LNCAP (cell line): Measurements from ENCODE around the gene ARHGEF38.

Source experiments
- TF ChIP-seq, protein P1 (sequence below): fragments of 450-650 bp; IDR thresholded peaks from 2 replicates; pipeline ENCODE4 v1.5.1; 2017; ENCODE audit warnings: mild to moderate bottlenecking

Gene ARHGEF38

GRCh38 chr4:105546086-105546485, 6.3 kb upstream of the ARHGEF38 start:
- TF ChIP-seq, protein P1, sequence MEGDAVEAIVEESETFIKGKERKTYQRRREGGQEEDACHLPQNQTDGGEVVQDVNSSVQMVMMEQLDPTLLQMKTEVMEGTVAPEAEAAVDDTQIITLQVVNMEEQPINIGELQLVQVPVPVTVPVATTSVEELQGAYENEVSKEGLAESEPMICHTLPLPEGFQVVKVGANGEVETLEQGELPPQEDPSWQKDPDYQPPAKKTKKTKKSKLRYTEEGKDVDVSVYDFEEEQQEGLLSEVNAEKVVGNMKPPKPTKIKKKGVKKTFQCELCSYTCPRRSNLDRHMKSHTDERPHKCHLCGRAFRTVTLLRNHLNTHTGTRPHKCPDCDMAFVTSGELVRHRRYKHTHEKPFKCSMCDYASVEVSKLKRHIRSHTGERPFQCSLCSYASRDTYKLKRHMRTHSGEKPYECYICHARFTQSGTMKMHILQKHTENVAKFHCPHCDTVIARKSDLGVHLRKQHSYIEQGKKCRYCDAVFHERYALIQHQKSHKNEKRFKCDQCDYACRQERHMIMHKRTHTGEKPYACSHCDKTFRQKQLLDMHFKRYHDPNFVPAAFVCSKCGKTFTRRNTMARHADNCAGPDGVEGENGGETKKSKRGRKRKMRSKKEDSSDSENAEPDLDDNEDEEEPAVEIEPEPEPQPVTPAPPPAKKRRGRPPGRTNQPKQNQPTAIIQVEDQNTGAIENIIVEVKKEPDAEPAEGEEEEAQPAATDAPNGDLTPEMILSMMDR, result no peak

DNA sequence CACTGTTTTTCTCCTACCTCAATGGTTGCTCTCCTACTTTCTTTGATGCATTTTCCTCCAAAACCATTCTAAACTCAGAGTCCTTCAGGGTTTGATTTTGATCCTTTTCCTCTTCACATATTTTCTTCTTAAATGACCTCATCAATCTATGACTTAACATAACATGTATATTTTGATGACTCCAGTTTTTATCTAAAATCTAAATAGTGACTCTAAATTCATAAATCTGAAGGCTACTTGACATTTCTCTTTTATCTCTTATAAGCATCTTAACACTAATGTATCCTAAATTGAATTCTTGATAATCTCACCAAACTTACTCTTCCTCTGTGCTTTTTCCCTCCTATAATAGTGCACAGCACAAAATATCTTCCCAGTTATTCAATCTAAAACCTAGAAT, 4.7 kb upstream of the ARHGEF38 start:
- TF ChIP-seq, protein P1, result no peak

DNA sequence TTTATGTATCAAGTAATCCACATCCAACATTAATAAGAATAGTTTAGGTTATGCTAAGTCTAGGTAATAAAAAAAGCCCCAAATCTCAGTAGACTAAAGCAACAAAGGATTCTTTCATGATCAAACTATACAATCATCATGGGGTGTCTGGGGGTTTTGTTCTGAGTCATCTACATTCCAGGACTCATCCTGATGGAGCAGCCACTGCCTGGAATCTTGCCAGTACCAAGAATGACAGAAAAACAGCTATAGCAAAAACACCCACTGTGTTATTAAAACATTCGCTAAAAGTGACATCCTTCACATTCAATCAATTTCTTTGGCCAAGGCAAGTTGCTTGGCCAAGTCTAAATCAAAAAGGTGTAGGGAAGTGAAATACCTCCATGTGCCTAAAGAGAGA, 3.9 kb upstream of the ARHGEF38 start:
- TF ChIP-seq, protein P1, result no peak

DNA sequence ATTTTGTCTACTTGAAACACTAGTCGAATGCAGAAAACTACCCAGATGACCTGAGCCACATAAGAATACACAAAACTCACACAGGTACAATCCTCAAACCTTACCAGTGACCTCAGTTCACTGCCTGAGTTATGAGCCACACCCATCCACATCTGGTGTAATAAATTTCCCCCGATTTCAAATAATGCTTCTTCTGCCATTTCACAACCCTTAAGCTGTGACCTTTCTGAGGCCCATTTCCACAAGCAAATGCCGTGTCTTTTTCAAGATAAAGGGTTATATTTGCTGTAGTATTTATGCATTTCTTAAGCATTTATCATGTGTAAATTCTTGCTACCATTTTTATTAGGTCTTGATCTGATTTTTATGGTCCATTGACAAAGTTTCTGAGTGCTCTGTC, 1.8 kb upstream of the ARHGEF38 start:
- TF ChIP-seq, protein P1, result no peak

DNA sequence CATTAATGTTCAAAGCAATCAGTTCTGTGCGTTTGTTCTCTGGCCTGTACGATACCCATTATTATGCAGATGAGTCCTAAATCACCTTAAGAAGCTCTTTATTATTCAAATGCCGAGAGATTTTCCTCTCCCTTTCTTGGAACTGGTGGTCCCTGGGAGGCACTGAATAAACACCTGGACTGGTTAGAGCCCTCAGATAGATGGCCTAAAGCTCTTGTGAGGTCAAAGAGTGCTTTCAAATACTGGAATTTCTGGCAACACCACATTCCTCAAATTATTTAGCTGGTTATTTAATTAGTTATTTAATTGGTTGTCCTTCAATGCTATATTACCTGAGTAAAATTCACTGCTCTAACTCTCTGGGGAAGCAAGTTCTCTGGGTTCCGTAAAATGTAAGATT, 3.0 kb downstream of the ARHGEF38 start:
- TF ChIP-seq, protein P1, result no peak

DNA sequence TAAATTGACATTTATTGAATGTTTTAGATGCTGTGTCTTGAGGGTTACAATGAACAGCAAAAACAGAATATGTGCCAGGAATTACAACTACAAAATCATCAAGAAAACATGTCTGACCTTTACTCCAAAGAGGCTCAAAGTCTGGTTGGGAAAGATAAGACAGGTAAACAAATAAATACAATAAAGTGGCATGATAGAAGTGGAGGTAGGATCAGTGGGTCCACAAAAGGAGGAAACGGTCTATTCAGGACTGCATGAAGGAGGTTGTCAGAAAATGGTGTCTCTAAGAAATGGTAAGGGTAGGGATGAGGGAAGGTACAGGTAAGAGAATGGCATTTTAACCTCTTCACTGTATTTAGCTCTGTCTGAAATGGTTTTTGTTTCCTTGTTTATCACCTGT, 3.8 kb downstream of the ARHGEF38 start:
- TF ChIP-seq, protein P1, result no peak

GRCh38 chr4:105558277-105558676, 5.9 kb downstream of the ARHGEF38 start:
- TF ChIP-seq, protein P1, result no peak

DNA sequence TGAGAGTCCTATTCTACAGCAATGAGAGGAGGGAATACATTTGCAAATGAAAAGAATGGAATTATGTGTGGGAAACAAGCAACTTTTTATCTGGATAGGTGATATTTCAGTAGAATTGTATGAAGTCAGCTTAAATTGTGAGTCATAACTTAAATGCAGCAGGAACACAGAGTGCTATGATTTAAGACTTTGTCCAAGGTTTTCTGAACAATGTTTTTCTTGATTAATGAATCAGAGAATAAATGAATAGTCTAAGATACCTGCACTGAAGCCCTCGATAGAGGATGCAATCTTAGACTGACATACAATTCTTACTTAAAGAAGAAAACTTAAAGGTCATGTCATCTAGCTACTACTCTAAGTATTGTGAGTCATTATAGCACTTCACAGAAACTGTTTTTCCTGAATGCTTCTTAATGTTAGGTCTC, 8.0 kb downstream of the ARHGEF38 start:
- TF ChIP-seq, protein P1, result no peak
